ENCODE measurements around the gene PLPPR1.
"Not testable (repeated sequence)": the region's sequence is repeated elsewhere in the genome, so short reads cannot be mapped to it uniquely, and the experiment has no call there.

The PLPPR1 gene

DNA sequence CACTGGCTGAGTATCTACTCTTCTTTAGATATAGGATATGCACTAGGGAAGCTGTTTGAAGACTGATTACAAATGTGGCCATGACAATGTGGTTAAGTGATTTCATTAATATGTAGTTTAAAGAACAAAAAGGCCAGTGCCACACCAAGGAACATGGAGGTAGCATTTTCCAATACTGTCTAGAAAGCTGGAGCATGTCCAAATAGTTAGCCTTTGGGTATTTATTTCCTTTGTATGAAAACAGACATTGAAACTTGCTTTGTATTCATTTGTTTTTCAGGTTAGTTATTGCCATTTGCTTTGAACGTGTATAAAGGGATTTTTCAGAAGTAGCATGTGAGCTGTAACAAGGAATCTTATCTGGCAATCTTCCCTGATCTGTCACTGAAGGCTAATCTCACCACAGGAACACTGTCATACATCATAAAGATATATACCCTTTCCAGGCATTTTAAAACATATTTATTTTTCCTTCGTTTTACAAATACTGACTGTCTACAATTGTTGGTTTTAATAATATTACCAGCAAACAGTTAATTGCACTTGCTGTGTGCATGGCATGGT lies 93.4 kb downstream of the PLPPR1 start:
- DNase-seq = no peak

DNA sequence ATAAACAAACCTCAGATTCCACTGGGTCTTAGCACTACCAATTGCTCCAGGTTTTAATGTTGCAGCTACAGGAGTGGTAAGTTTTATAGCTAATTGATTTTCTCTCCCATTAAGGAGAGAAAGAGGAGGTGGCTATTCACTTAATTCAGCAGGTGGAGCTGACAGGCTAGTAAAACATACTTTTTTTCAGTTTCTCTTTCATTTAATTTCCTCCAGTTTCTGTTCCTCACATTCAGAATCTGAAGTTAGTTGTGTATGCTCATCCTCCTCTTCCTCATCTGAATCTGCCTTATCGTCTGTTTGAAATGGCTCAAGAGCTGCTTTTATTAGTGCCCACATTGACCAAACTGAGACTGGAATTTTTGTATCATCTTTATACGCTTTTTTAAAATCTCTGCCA lies 98.0 kb downstream of the PLPPR1 start:
- no peak for DNase-seq

DNA sequence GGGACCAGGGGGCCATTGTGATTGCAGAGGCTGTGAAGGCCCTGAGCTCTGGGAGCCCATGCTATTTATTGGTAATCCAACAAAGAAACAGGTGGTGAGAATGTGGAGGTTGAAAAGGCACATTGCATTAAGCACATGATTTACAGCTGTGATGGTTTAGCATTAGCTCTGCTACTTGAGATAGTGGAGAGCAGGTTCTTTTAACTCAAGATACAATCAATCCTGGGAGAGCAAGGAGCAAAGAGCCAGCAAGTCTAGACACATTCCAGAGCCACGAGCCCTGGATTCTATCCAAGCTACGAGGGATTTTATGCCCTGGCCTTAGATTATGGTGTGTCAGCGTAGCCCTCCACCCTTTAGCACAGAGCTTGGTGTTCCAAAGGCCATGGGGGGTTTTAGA lies 98.8 kb downstream of the PLPPR1 start:
- DNase-seq = not testable (repeated sequence)

DNA sequence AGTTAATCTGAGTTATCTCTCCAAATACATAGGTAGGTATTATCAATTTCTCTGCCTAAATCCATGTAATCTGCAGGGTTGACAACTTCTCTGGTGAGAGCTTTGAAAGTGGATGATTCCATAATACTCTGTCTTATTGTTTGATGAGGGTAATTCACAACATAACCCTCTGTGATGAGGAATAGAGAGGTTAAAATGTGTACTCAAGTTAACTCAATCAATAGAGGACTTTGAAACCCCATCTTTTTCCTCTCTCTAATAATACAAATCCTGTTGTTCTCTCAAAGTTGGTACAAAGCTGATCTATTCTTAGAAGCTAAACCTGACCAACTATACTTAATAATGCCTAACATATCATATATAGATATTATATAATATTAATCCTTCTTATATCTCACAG lies 100.1 kb downstream of the PLPPR1 start:
- no peak for DNase-seq

DNA sequence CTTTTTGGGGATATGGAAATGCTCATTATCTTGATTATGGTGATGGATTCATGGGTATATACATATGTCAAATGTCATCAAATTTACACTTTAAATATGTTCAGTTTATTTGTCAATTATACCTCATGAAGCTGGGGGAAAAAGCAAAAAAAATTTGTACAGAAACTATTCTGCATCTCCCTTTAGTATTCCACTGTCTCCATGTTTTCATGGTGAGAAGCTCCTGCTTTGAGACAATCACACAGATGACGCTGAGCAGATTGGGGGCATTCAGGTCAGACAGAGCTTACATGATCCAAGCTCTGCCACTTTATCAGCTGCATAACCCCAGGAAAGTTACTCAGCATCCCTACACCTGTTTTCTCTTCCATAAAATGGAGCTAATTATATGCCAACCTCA lies 101.5 kb downstream of the PLPPR1 start:
- DNase-seq = no peak

DNA sequence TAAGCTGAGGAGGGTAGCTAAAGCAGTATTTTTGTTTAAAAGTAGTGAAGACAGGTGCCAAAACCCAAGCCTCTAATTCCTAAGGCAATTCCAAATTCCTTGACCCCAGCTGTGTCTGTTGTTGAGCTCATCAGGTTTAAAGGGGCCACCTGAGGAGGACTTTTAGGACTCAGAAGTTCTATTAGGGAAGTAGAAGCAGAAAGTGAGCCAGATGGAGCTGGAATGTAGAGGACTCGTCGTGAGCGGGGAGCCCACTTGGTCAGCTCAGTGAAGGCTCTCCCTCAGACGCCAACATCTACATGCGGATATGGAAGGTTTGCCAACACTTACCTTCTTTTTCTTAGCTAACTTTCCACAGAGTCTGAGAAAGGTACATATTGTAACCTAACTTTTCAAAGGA lies 102.8 kb downstream of the PLPPR1 start:
- no peak for DNase-seq

DNA sequence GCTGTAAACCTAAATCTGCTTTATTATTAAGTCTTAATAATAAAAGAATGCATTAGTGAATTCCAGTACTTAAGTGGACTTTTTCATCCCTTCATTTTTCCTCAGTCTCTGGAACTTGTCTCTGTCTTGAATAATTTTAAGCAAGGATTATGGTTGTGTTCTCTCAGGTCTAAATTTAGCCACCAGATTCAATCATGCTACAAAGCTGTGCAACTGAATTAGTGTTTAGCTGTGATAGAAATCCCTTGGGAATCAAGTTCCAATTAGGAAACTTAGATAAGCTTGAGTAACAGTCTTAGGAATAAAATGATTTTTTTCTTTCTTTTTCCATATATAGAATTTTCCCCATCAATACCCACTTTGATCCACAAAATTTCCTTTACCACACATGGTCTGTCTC lies 104.3 kb downstream of the PLPPR1 start:
- DNase-seq = no peak

DNA sequence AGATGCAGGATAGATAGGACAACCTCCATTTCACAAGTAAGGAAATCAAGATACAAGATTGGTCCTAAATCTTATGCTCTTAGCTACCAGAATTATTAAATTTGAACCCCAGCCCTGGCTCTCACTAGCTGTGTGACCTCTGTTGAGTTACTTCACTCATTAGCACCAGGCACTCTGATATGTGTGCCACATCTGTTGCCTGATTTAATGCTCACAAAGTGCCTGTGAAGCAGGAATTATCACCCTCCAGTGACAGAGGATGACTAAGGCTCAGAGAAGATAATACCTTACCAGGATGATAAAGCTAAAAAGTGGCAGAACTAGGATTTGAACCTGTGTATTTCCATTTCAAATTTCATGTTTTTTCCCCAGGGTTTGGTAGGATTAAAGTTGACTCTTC lies 110.0 kb downstream of the PLPPR1 start:
- DNase-seq = no peak

DNA sequence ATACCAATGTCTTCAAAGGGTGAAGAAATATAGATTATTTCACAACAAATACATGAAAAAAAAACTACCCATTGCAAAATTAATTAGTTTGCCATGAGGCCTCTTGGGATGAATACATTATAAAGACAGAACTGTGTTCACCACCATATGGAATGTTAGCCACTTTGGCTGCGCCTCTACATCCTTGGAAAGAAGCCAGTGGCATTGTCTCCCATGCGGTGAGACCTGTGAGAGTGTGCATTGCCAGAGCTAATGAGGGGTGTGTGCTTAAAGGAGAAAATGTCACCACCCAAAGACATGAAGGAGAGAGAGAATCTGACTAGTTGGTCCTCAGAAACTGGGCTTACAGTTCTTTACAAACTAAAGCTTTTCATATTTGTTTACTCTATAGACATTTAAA lies 110.6 kb downstream of the PLPPR1 start:
- no peak for DNase-seq

DNA sequence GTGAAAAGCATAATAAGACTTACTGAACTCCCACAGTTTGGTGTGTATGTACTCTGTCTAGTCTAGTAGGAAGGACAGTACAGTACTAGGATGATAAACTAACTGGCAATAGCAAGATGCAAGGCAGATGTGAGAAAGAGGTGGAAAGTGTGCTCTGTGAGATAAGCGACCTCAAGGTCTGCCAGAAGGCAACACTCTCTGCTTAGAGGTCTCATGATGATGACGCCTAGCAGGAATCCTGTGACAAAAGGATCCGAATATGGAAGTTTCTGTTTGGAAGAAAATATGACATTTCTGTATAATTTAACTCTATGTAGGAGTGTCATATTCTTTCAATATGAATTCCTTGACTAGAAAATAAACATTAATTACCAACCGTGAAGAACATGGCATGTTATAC lies 112.2 kb downstream of the PLPPR1 start:
- DNase-seq = no peak

DNA sequence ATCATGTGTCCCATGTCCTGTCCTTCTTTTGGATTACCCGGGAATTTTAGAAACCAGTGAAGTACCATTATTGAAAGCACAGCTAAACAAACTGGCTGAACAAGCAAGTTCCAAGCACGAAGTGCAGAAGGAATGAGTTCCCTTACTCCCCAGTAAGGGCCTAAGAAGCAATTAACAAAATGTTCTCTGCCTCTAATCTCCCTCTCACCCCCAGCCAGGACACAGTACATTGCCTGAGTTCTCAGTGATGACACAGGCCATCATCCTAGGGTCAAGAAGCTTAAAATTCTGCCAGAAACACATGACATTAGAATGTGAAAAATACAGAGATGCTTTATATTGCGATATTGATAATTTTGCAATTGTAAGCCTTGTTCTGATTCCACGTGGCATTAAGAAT lies 118.0 kb downstream of the PLPPR1 start:
- DNase-seq = no peak

DNA sequence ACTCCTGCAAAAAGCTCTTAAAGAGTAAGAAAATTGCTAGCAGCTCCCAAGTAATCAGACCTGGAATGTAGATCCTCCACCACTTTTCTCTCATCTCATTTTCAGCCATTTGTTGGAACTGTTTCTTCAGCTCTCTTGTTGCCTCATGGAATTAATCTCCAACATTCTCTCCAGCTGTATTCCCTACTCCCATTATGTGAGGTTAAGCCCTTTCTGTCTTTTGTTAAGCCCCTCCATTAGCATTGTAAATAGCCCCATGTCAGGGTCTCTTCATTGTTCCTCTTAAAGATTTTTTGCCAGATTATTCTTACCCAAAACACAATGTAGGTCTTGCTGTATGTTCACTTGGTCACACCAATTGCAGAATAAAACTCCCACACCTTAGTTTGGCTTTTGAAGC lies 119.8 kb downstream of the PLPPR1 start:
- DNase-seq = no peak

DNA sequence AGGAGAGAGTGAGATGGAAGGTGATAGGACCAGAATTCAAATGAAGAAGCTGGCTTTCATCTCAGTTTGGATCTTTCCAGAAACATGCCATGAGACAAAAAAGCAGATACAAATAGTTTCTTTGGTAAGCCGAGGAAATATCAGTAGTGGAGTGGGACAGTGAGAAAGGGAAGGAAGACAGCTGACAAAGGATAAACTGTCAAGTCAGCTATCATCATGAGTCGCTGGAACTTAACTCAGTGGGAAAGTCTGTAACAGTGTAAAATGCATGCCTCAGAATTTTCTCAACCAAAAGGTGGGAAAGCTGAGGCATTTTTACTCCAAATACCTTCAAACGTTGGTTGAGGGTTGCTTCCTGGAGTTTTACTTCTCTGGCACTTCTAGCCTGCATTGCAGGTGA lies 129.8 kb downstream of the PLPPR1 start:
- no peak for DNase-seq

DNA sequence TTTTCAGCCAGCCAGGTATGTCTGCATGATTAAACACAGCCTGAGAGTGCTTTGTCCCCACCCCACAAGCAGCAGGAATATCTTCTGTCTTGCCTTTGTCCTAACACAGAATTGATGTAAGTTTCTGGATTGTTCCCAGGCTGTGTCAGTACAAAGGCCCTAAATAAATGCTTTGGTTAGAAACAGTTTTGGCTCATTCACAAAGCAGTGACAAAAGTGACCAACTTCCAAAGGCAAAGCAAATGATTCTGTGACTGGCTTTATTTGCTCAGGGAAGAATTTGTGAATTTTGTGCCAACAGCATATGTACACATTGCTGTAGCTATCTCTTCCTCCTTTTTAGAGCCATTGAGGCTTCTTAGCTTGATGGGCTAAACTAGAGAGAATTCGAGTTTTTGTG lies 133.7 kb downstream of the PLPPR1 start:
- DNase-seq = peak in 11 of 51 donors; percentile 0 to 77 (median 20)

DNA sequence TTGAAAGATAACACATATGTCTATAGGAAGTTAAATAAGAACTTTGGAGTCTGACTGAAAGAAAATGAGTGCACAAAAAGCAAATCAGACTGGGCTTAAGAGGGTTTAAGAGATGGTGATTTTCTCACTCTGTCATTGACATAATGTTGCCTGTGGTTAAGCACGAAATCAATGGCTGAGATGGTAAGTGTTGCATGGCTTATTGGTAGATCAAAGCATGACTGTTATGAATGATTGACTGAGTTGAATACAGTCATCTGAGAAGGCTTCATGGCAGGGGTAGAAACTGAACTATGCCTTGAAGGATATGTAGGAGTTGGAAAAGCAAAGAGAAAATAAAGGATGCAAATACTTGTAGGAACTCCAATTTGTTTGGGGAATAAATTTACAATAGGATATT lies 136.6 kb downstream of the PLPPR1 start:
- no peak for DNase-seq

DNA sequence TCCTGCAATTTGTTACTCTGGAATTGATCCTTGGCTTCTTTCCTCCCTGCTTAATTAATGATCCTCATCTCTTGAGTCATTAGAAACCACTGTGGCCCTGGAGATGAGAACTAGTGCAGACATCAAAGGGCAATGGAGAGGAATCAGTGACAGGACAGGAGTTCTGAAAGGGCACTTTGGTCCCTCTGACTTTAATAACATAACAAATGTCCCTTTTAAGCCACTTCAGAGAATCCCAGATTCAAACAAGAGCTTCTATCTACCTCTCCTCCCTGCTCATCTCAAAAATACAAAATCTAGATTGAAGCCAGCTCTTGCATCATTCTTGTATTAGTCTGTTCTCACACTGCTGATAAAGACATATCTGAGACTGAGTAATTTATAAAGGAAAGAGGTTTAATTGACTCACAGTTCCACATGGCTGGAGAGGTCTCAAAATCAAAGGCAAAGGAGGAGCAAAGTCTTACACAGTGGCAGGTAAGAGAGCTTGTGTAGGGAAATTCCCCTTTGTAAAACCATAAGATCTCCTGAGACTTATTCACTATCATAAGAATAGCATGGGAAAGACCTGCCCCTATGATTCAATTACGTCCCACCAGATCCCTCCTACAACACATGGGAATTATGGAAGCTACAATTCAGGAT lies 139.1 kb downstream of the PLPPR1 start:
- DNase-seq = no peak

DNA sequence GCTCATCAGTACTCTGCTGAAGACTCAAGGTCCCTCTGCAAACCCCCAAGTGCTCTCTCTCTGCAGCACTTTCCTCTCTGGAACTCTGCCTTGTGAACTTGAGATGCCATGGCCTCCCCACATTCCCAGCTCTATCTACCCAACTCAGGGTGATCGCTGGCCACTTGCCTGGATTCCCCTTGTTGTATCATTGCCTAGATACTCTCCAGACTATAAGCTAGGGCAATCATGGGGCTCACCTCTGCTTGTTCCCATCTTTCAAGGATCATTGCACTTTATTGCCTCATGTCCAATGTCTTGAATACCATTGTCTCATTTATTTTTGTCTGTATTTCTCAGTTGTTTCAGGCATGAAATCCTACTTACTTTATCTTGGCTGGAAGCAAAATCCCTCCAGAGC lies 144.1 kb downstream of the PLPPR1 start:
- DNase-seq = no peak

DNA sequence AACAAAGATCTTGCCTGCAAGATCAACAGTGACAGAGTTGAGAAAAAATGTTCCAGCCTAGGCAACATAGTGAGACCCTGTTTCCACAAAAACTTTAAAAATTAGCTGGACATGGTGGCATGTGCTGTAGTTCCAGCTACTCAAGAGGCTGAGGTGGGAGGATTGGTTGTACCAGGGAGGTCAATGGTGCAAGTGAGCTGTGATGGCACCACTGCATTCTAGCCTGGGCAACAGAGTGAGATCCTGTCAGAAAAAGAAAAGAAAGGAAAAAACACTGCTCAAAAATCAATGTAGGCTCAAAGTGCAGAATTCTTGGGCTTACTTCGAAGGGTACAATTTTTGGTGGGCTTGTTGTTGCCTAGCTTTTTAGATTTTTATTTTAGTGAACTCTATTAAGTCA lies 145.4 kb downstream of the PLPPR1 start:
- no peak for DNase-seq

DNA sequence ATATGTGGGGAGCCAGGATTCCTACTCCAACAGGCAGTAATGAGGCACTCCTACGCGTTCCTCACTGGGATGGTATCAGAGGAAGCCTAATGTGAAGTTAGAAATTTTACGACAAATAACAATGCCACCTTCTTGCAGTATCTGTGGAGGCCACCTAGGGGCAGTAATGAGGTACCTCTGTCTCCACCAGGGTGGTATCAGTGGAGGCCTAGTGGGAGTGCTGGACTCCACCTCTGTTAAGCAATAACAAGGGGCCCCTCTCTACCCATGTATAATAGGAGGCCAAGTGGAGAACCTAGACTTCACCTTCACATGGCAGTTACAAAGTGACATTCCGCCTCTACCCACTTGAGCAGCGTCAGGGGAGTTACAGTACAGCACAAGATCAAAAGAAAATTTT lies 147.9 kb downstream of the PLPPR1 start:
- no peak for DNase-seq

DNA sequence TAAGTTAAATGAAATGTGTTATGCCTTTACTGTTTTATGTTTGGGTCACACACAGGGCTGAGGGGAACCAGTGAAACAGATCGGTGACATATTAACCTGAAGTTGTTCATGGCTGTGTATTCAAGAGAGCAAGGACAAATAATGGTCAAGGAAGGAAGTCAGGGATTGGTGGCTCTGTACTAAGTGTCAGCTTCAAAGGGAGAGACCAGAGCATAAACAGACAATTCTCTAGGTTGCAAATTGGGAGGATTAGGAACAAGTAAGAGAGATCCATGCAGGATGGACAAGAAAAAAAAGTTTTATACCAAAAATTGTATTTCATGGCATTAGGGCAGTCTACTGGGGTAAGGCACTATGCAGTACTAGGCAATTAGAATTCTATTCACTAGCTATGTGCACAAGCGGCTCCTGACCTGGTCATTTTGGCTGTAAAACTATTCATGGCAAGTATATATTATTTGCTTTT lies 156.3 kb downstream of the PLPPR1 start:
- DNase-seq = no peak

DNA sequence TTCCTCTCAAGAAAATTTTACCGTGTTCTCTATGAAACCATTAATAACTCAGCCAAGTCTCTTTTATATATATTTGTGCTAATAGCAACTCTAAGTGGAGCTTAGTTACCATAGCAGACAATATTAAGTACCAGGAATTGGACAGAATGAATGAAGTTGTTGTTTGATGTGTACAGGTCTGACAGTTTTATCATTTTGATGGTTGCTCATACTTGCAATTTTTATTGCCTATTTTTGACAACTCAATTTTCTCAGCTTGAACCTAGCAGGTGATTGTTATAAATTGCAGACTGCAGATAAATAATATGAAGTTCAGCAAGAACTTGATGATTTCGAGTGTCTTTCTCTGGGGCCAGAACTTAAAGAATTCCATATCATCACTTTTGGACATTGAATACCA lies 163.2 kb downstream of the PLPPR1 start:
- DNase-seq = no peak

DNA sequence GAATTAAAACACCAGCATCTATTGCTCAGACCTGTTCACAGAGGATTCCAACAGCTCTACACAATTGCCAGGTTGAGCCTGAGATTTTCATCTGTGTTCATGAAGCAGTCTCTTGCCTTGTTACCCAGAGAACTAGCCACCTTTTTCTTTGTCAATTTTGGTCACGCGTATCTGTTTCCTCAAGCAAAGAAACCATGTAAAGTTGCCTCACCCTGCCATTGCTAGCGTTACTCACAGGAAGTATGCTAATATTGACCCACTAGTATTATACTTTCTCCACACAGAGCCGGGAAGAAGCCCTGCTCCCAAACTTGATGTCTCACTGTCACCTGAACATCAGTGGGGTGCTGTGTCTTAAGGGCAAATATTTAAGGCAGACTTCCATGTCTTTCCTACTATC lies 168.5 kb downstream of the PLPPR1 start:
- no peak for DNase-seq

DNA sequence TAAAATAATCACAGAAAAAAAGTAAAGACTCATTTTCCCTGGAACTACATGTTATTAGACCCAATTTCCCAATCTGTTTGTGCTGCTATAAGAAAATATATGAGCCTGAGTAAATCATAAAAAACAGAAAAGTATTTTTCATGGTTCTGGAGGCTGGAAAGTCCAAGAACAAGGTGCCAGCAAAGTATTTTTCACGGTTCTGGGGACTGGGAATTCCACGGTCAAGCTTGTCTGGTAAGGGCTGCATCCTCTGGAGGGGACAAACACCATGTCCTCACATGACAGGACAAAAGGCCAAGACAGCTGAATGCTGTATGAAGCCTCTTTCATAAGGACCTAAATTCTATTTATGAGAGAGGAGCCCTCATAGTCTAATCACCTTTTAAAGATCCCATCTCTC lies 172.3 kb downstream of the PLPPR1 start:
- DNase-seq = no peak

DNA sequence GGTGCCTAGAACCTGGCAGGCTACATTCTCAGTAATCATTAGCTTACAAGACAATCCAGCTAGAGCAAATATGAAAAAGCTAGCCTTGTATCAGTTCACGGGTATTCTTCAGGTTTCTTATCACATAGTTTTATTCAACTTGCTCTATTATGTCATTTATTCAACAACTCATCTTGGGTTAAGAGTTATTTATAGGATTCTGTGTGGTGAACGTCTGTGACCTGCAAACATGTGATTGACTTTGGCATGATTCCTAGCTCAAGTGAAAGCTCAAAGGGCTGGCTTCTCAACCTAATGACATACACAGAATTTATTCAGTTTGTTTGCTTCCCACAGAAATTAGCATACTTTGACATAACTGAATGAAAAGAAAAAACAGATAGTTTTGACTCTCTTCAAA lies 173.1 kb downstream of the PLPPR1 start:
- DNase-seq = peak in 1 of 51 donors; percentile 13
